HG02885 (cell line): ENCODE data around the gene CEP41.
"Not testable (repeated sequence)": the region's sequence is repeated elsewhere in the genome, so short reads cannot be mapped to it uniquely, and the experiment has no call there.

ENCODE experiments used
- ATAC-seq: cut with Tn5 transposase; IDR thresholded peaks from one replicate; pipeline ENCODE4 v1.9.1; 2021; ENCODE audit warnings: mild to moderate bottlenecking; ENCODE audit not compliant: unreplicated experiment, poor library complexity

CEP41 gene

DNA sequence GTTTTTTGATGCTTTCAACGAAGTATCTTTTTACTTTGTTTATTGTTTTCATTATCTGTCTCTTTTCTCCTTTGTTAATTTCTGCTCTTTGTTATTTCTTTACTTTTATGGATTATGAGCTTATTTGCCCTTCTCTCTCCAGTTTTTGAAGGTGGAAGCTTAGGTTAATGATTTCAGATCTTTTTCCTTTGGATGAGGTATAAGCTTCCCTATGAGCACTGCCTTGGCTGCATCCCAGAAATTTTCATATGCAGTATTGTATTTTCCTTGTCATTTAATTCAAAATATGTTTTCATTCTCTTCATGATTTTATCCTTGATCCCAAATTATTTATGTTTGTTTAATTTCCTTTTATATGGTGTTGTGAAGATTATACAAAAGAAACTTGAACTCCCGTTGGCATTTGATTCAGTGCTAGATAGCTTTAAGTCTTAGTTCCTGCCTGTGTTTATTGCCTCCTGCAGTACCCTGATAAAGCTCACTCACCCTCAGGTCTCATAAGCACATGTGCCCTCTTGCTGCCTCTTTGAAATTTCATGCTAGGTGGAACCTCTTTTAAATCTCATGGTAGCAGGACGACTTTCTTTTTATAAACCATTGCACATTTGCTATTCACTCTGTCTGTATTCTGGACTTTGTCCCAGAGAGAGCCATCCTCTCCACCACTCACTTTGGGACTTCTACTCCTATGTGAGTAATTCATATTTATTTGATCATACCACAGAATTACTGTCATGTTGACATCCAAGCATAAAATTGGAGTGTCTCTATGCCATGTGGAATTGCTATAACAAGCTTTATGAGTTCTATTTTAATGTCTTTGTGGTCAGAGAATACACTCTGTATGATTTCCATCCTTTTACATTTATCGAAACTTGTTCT, 23.0 kb upstream of the CEP41 start:
- no peak for ATAC-seq

DNA sequence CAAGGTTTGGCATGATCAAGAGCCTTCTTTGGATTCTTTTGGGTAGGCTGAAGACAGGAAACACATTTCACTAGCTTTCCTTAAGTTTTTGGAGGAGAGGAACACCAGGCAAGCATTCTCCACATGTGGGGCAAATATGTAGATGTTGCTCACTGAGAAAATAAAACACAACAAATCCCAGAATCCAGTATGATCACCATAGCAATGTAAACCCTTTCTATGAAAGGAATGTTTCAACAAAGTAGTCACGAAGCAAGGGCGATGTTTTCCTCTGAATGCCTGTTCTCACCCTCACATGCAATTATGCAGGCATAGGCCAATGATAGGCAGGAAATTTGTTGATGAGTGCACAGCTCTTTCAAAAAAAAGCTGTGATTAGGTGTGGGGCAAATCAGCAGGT, 20.5 kb upstream of the CEP41 start:
- no peak for ATAC-seq

DNA sequence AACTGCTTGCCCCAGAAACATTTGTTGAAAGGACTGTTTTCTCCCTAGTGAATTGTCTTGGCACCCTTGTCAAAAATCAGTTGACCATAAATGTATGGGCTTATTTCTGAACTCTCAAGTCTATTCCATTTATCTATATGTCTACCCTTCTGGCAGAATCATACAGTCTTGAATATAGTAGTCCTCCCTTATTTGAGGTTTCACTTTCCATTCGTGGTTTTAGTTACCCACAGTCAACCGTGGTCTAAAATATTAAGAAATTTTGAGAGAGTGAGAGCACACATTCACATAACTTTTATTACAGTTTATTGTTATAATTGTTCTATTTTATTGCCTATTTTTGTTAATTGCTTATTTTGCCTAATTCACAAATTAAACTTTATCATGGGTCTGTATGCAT, 17.4 kb upstream of the CEP41 start:
- no peak for ATAC-seq

DNA sequence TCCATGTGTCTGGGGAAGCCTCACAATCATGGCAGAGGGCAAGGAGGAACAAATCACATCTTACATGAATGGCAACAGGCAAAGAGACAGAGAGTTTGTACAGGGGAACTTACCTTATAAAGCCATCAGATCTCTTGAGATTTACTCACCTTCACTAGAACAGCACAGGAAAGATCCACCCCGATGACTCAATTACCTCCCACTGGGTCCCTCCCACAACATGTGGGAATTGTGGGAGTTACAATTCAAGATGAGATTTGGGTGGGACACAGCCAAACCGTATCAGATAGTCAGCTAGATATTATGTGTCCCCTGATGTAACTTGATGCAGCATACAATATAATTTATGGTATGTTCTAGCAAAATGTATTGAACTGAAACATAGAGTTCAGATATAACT, 14.1 kb upstream of the CEP41 start:
- no peak for ATAC-seq

DNA sequence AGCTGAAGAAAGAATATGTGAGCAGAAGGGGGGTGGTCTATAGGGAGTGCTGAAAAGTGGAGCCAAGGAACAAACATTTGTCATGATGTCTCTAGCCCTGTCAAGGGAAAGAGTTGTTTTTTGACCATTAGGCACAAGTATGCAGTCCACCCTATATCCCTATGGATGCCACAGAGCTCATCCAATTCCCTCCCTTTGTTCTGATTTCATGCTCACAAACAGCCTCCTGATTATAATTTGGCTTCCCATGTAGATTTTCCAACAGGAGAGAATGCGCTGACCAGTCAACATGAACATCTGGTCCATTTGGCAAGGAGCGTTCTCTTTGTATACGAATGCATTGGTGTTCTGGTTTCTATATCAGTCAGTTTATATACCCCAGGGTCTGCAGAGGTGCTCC, 12.1 kb upstream of the CEP41 start:
- ATAC-seq = no peak

DNA sequence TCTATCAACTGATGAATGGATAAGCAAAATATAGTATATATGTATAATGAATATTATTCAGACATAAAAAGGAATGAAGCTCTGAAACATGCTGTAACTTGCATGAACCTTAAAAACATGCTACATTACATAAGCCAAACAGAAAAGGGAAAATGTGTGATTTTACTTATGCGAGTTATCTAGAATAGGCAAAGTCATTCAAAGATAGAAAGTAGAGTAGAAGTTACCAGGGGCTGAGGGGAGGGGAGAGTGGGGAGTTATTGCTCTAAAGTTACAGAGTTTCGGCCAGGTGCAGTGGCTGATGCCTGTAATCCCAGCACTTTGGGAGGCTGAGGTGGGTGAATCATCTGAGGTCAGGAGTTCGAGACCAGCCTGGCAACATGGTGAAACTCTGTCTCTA, 10.5 kb upstream of the CEP41 start:
- ATAC-seq = not testable (repeated sequence)

DNA sequence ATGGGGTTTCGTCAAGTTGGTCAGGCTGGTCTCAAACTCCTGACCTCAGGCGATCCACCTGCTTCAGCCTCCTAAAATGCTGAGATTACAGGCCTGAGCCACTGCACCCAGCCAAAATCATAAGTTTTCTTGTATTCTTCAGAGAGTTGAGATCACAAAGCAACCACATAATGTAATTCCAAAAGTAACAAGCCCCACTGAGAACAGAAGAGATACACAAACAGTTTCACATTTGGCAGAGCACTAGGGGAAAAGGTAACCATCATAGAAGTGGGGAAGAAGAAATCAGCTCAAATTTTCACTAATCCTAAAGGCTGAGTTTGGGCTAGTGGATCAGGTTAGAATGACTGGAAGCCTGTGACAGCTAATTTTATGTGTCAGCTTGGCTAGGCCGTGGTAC, 5.4 kb upstream of the CEP41 start:
- no peak for ATAC-seq

DNA sequence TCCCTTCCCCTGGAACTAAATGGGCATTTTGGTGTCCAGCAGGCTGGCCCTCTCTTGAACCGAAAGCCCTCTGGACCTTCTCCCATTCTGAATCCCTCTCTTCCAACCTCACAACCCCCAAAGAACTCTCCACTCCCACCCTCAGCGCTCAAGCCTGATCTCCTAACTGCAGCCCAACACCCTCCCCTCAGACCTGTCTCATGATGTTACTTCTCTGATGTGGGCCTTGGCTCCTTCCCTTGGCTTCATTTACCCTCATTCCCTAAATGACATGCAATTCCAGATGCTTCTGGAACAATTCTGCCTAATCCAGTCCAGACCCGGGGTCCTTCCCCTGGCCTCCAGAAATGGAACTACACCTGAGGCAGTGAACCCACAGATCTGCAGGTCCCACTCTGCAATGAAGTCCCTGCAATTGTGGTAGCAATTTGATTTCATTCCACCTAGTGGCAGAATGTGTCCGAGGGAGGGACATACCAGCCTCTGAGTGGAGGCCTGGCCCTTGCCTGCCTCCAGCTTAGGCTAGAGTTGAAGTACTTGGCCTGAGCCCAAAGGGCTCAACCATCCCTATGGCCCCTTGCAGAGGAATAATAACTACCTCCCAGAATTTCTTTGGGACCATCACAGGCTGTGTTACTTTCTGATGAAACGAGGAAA, 4.1 kb upstream of the CEP41 start:
- ATAC-seq = no peak

DNA sequence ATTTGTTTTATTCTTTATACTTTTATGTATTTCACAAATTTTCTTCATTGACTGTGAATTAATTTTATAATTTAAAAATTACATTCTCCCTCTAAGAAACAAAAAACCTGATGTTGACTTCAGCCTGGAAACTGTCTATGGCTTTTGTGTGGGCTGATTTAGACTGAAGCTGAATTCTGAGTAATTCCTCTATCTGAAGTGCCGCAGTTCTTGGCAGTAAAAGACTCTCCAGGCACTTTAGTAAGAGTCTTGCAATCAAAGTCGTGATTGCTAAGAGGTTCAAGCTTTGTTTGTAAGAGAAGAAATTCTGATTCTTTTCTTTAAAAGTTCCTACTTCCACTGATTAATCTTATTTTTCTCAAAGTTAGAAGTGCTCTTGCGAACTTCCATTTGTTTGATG, 3.4 kb upstream of the CEP41 start:
- ATAC-seq = no peak

DNA sequence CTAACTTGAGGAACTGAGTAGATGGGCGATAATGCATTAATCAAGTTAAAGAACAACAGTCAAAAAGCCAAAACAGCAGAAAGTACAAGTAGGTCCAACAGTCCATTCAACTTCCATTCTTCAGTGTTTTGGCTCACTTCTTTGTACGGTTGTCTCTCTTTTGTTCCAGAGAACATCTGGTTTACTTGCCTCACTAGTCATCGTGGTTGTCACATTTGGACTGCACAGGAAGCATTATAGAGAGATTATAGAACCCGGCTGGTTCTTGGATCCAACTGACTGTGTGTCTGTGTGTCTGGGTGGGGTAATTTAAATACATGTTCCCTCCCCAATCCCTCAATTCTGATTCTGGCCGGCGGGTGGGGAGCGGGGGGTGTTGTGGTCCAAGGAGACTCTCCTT, 1.8 kb upstream of the CEP41 start:
- no peak for ATAC-seq

DNA sequence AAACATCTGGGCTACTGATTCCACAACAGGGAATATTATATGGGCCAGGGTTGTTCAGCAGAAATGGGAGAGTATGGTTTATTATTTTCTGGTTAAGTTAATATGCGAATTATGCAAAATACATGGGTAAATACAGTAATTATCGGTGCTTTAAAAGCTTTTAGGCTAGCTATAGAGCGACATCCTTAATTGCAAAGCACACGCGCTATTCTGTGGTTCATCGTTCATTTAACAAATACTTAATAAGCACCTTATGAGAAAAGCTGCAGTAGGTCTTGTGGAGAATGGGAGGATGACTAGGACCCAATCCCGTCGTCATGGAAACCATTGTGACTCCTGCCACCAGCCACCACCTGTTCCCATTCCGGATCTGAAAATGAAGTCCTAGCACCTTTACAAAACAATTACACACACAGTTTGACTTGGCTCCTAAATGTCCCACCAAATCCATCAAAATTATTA, 623 bp upstream of the CEP41 start:
- no peak for ATAC-seq

DNA sequence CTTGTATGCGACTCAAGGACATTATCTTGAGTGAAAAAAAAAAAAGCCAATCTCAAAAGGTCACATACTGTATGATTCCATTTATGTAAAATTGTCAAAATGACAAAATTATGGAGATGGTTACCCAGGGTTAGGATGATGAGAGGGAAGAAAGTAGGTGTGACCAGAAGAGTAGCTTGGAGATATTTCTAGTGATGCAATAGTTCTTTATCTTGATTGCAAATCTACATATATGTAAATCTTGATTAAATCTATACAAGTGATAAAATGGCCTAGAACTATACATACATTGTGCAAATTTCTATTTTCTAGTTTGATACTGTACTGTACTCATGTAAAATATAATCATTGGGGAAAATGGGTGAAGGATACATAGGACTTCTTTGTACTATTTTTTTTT, 4.6 kb downstream of the CEP41 start:
- no peak for ATAC-seq

DNA sequence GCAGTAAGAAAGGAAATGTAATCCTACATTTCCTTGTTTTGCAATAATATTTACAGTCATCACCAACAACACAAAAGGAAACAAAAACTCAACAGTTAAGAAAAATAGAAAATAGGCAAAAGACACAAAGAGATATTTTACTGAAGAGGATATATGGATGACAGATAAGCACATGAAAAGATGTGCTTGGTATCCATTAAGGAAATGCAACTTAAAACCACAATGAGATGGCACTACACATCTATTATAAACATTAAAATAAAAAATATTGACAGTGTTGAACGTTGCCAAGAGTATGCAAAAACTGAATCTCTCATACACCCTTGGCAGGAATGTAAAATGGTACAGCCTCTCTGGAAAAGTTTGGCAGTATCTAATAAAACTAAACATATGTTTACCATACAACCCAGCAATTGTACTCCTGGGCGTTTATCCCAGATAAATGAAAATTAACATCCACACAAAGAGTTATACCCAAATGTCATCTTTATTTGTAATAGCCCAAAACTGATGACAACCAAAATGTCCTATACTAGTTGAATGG, 5.4 kb downstream of the CEP41 start:
- no peak for ATAC-seq

DNA sequence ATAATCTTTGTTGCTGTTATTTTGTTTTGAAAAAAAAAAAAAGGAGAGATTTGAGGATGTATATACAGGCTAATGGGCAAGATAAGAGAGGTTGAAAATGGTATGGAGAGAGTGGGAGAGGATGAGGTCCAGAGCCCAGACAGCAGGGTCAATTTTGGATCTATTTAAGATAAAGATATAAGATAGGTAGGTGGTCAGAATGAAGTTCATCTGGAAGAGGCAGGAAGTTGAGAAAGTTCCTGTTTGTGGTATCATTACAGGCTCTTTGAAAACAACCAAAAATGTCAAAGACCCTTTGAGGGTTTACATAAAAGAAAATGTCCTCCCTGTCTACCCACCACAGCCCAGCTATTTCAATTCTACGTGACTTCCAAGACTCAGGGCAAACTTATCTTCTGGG, 7.5 kb downstream of the CEP41 start:
- ATAC-seq = no peak

DNA sequence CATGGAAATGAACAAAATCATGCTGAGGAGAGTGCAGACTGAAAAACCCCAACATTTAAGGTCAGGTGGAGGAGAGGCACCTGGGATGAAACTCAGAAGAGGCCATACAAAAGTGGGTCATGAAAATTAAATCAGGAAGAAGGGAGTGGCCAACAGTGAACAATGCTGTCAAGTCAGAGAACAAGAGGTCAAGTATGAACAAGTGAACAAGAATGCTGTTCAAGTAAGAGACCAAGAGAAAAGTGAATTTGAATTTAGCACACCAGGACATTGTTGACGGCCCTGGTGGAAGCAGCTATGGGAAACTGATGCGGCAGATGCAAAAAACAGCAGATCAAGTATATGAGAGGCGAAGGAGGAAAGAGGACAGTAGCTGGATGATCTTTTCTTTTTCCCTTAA, 7.9 kb downstream of the CEP41 start:
- no peak for ATAC-seq

DNA sequence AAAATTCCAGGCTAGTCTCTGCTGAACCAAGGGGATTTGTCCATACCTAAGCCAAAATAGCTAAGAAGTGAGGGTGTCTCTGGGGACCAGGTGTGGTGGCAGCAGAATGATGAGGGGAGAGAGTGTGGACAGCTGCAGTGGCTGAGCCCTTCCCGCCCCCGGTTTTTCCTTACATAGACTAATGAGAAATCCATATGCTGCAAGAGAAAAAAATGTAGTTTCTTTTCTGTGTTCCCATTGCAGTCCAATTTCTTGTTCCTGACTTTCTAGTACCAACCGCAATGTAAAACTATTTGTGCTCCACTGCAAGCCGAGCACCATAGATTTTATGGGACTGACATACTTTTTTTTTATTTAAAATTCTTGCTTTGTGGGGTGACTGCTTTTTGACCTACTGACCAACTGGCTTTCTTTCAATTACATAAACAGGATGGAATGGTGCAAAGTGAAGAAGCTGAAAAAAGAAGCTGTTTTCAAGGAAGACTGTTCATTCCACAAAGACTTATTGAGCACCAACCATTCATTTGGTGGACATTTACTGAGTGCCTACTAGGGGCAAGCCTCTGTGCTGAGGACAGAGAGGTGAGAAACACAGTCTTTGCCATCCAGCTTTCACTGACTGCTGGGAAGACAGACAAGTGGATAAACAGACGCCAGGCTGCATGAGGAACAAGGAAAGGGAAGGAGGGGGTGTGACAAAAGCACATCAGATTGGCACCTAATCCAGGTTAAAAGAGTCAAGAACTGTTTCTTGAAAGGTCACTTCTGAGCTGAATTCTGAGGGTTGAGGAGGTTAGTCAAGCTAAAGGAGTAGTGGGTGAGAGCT, 9.8 kb downstream of the CEP41 start:
- no peak for ATAC-seq

DNA sequence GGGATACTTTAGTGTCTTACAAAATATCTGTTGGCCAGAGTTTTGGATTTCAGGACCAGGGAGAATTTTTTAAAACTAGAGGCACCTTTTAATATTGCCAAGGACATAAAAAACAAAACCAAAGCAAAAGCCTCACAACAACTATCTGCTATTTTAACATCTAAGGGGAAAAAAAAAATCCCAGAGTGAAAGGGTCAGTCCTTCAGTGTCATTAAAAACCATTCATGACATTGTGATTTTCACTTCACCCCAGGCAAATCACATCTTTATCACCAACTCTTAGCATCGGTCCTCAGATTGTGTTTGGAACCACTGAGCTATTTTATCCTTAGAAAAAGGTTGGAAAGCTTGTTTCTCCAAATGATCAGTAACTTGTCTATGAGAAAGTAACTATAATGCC, 10.7 kb downstream of the CEP41 start:
- ATAC-seq = no peak

DNA sequence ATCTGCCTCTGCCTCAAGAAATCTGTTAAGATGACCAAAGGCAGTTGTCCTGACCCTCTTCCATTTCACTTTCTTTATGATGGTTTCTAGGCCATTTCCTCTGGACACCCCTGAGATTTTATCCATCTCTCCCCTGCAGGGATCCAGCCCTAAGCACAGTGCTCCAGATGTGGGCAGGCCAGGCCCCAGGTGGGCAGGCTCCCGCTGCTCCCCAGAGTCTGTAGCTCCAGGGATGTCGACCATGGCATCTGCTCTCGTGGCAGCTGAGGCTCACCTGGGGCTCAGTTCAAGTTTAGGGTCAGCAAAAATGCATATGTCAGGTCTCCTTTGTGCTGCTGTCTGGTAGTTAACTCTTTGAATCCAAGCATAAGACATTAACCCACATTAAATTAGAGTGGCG, 11.8 kb downstream of the CEP41 start:
- ATAC-seq = no peak

DNA sequence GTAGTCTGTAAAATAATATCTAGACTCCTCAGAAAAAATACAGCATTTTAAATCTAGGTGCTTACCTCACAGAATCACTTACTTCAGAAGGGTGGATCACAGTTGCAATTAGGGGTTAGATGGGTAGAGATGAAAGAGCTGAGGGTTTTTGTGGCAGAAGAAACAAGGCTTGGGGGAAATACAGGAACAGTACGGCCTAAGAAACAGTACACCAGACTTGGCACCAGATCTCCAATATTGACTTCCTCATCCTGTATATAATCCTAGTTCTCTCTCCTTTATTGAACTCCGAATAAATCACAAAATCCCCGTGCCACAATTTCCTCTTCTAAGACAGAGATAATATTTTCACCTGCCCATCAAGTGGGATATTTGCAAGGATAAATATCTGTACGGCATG, 14.3 kb downstream of the CEP41 start:
- no peak for ATAC-seq

DNA sequence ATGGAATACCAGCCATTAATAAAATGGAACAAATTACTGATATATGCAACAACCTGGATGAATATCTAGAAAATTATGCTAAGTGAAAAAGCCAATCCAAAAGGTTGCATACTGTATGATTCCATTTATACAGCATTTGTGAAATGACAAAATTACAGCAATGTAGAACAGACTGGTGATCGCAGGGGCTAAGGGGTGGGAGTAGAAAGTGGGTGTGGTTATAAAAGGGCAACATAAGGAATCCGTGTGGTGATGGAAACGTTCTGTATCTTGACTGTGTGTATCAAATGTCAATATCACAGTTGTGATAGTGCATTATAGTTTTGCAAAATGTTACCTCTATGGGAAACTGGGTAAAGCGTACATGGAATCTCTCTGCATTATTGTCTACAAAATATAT, 15.0 kb downstream of the CEP41 start:
- ATAC-seq = no peak

DNA sequence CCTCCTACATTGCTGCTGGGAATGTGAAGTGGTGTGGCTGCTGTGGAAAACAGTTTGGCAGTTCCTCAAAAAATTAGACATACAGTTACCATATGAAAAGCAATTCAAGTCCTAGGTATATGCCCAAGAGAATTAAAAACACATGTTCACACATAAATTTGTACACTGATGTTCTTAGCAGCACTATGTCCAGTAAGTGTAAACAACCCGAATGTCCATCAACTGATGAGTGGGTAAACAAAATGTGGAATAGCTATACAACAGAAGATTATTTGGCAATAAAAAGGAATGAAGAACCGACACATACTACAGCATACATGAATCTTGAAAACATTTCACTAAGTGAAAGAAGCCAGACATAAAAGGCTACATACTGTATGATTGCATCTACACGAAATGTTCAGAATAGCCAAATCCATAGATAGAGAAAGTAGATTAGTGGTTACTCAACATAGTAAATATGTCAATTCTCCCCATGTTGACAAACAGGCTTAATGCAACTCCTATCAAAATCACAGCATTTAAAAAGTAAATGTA, 17.2 kb downstream of the CEP41 start:
- no peak for ATAC-seq
